Heart right ventricle (tissue), 16 donors: ENCODE measurements around the gene HOXA6. TPM values are rescaled to one million over a fixed set of nuclear protein-coding genes. Genes with fewer than 3 reads are reported as not detected.

ENCODE experiments used
- ATAC-seq, 8 donors: fragments of 200-7000 bp; cut with Tn5 transposase; one replicate each; pipeline ENCODE4 v1.9.1; 2020; ENCODE audit warnings: mild to moderate bottlenecking in 8 of 8, moderate library complexity in 8 of 8, moderate number of reproducible peaks in 1 of 8
- DNase-seq, 2 donors: peaks; one replicate each; pipeline ENCODE4 v3.0.0-alpha.2; 2020
- H3K27ac ChIP-seq, 10 donors: fragments of 200-600 bp; sonication (generic) in 2 of 10; one replicate each; pipeline versions ENCODE4 v1.5.0 to v1.8.0; 2020 to 2022; ENCODE audit warnings: mild to moderate bottlenecking in 3 of 10
- H3K27me3 ChIP-seq, 7 donors: fragments of 200-600 bp; one replicate each; pipeline ENCODE4 v1.8.0; 2021 to 2022; ENCODE audit warnings: mild to moderate bottlenecking in 2 of 7
- H3K36me3 ChIP-seq, 9 donors: fragments of 200-600 bp; sonication (generic) in 1 of 9; one replicate each; pipeline versions ENCODE4 v1.5.0 to v1.8.0; 2020 to 2022; ENCODE audit warnings: mild to moderate bottlenecking in 2 of 9
- H3K4me1 ChIP-seq, 9 donors: fragments of 200-600 bp; sonication (generic) in 1 of 9; one replicate each; pipeline versions ENCODE4 v1.5.0 to v1.8.0; 2020 to 2022; ENCODE audit warnings: mild to moderate bottlenecking in 4 of 9
- H3K4me3 ChIP-seq, 10 donors: fragments of 200-600 bp; sonication (generic) in 2 of 10; one replicate each; pipeline versions ENCODE4 v1.5.0 to v1.8.0; 2020 to 2022; ENCODE audit warnings: mild to moderate bottlenecking in 7 of 10, moderate library complexity in 2 of 10
- H3K9me3 ChIP-seq, 11 donors: fragments of 200-600 bp in 10 of 11; sonication (generic) in 2 of 11; one replicate each; pipeline versions ENCODE4 v1.5.0 to v1.8.0; 2013 to 2022; ENCODE audit warnings: mild to moderate bottlenecking in 2 of 11, control low read depth in 1 of 11, moderate library complexity in 1 of 11
- WGBS, 2 donors: extraction: QIAGEN DNeasy Blood & Tissue Kit; methylation state at CpG; one replicate each; pipeline ENCODE4 v1.1.7; 2013; ENCODE audit warnings: inconsistent platforms in 1 of 2; 5-methylcytosine and 5-hydroxymethylcytosine counted together
- intact Hi-C, 10 donors: fragments of 100-400 bp; cut with DNase I; formaldehyde crosslinking; loops; one replicate each; pipeline versions ENCODE4 v1.11.1 to v1.14.2; 2022
- polyA plus RNA-seq, 2 donors: library from polyadenylated mRNA; stranded (reverse); fragments of 200-250 nt; gene quantifications; one replicate each; pipeline ENCODE4 v1.2.3, GENCODE V29; 2013
- total RNA-seq, 10 donors: library from RNA; stranded (reverse); fragmentation: NEBNext Ultra II Directional in 3 of 10; extraction: Animal tissue kit (Norgen Biotek cat#: 25700) in 3 of 10; gene quantifications; one replicate each; pipeline versions ENCODE4 v1.2.1 to v1.2.4, GENCODE V29; 2021 to 2023
- TF ChIP-seq, protein P1 (sequence below), 9 donors: fragments of 200-600 bp; sonication (generic) in 2 of 9; IDR thresholded peaks; one replicate each; pipeline versions ENCODE4 v1.5.0 to v1.8.0; 2021 to 2022; ENCODE audit warnings: antibody characterized with exemption in 9 of 9, mild to moderate bottlenecking in 5 of 9, moderate library complexity in 1 of 9
- donor health status: Arrhythmogenic right ventricular cardiomyopathy.
- donor health status: ischemic (EF 13 %, LVEDD 7.1; RV severe dilation, severe dysfunction).
- donor health status: healthy with polysubstance abuse.
- donor health status: DM: no; HTN: yes; CAD: no.
- donor health status: DM: no; HTN: no; CAD: no.
- donor health status: ischemic (EF 25% LVEDD 6.9; RV normal size, moderate dysfunction).
- donor health status: ischemic (EF 25% LVEDD 5.7; RV mildly dilated, moderate dysfunction).
- donor health status: healthy.
- donor health status: DM: yes; HTN: yes; CAD: no.
- donor health status: Ischemic cardiomyopathy.
- donor health status: ischemic (EF 35%, LVEDD 5.7; RV mildly dilated, moderate dysfunction).
- donor health status: nonischemic (EF 11% LVEDD 7.7; RV severe dilation, severe dysfunction).
- donor health status: DM: yes; HTN: yes; CAD: no.
- donor health status: PGD.
- donor health status: ischemic (EF 29% LVEDD 5.4; RV normal size, mild dysfunction).
- donor health status: nonischemic (EF 23%, LVEDD 6.1; RV moderate dilation, normal function).

HOXA6 gene
- total and polyA plus RNA-seq, 12 donors, result not detected

DNA sequence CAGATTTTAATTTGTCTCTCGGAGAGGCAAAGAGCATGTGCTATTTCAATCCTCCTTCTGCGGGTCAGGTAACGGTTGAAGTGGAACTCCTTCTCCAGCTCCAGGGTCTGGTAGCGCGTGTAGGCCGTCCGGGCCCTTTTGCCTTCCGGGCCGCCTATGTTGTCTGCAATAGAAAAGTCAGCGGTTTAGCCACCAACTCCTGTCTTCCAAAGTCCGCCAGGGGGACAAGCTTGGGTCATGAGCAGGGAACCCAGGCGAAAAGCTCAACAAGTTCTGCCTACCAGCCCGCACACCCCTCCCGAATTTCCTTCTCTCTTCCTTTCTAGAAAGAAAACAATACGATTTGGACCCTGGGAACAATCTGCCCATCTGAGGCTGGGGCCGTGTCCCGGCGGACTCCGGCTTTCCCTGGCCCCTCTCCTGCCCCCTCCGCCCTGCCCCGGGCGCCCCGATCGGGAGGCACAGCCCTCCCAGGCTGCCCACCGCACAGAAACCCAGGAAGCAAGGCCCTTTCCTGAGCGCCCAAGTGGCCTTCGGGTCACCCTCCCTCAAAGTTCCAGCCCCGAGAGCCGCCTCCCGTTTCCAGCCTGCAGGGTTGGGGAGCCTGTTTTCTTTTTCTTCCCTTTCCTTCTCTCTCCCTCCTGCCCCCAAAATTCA lies 5.5 kb downstream of the HOXA6 start:
- TF ChIP-seq, protein P1, sequence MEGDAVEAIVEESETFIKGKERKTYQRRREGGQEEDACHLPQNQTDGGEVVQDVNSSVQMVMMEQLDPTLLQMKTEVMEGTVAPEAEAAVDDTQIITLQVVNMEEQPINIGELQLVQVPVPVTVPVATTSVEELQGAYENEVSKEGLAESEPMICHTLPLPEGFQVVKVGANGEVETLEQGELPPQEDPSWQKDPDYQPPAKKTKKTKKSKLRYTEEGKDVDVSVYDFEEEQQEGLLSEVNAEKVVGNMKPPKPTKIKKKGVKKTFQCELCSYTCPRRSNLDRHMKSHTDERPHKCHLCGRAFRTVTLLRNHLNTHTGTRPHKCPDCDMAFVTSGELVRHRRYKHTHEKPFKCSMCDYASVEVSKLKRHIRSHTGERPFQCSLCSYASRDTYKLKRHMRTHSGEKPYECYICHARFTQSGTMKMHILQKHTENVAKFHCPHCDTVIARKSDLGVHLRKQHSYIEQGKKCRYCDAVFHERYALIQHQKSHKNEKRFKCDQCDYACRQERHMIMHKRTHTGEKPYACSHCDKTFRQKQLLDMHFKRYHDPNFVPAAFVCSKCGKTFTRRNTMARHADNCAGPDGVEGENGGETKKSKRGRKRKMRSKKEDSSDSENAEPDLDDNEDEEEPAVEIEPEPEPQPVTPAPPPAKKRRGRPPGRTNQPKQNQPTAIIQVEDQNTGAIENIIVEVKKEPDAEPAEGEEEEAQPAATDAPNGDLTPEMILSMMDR (IDR thresholded peaks at IDR 0.05), result no peak
- 7 to 14% methylated on average over 30 of the region's 30 CpGs for WGBS, 2 donors

DNA sequence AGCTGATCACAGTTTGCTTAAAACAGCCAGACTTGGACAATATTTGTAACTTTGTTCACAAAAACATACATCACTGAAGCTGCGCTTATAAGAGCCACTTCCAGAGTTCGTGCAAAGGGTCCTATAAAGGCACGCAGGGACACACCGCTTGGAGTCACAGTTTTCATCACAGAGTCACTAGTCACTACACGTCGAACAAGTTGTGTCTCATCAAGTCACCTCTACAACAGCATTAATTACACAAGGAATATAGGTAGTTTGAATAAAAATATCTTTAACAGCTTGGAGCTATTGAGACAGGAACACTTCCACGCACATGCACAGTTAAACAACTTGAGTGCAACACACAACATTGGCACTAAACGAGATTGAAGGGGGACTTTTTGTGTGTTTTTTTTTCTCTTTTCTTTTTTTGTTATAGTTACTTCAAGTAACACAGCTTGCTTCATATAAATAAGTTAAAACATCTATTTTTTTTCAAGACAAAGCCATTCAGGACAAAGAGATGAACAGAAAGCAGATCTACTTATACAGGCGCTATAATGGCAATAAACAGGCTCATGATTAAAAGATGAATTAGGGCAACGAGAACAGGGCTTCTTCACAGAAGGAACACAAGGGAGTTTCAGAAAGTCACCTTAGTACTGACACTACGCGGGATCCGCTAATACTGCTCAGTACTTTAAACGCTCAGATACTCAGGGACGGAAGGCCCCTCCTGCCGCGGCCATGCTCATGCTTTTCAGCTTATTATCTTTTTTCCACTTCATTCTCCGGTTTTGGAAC lies 6.2 kb downstream of the HOXA6 start:
- ATAC-seq, result no peak
- intact Hi-C loops, result no loop called here
- Histone ChIP-seq H3K27ac (no peak overlapping the region), H3K9me3 (no peaks in the 10 kb centered on the region), H3K4me3 (peak overlapping the region in 2 of 10 donors; percentile 56 to 60), H3K27me3 (peaks cover 56 to 100% (median 100%) of the 10 kb centered on the region in 7 donors), H3K4me1 (peaks cover 0 to 48% (median 21%) of the 10 kb centered on the region in 9 donors), H3K36me3 (no peaks in the 10 kb centered on the region)
- TF ChIP-seq, protein P1 (IDR thresholded peaks at IDR 0.05), result no peak
- WGBS, 2 donors, result 29 to 36% methylated on average over 18 of the region's 18 CpGs
- no peak for DNase-seq

More for the DNA sequence above, 5.5 kb downstream of the HOXA6 start:
- Histone ChIP-seq H3K4me1 (peaks cover 0 to 49% (median 21%) of the 10 kb centered on the region in 9 donors), H3K4me3 (peak overlapping the region in 9 of 10 donors; percentile 10 to 60 (median 33)), H3K9me3 (no peaks in the 10 kb centered on the region), H3K27me3 (peaks cover 56 to 100% (median 100%) of the 10 kb centered on the region in 7 donors), H3K27ac (no peak overlapping the region), H3K36me3 (no peaks in the 10 kb centered on the region)
- intact Hi-C loops, result no loop called here
- ATAC-seq (no peak), DNase-seq (no peak)

DNA sequence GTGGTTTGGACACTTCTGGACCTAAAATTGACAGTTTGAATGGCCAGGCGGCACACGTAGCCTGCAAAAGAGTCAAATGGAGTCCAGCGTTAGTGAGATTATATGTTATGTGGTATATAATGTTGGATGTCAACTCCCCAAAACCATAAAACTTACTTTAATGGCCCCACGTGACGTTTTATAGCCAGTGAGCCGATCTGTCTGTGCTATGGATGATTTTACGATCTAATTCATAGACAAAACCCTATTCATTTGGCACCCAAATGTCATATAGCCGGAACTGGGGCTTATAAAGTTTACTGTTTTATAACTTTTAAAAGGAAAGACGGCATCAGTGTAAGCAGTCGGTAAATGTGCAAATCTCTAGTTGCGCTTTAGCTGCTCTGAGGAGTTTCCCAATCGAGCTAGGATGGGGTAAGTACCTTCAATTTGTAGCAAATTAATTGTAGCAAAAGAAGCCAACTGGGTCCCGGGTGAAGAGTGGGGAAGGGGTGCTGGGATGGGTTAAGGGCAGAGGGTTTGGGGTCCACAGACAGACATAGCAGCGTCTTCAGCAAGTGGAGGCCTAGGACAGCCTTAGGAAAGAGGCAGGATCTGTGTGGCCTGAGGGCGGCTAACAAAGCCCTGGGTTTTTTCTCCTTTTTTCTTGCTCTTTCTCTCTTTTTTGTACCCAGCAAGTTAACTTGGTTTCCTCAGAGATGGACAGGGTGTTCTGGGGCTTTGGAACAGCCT lies 7.3 kb downstream of the HOXA6 start:
- Histone ChIP-seq H3K4me3 (no peak overlapping the region), H3K27me3 (peaks cover 49 to 100% (median 100%) of the 10 kb centered on the region in 7 donors), H3K36me3 (no peaks in the 10 kb centered on the region), H3K27ac (no peak overlapping the region), H3K4me1 (peaks cover 0 to 43% (median 19%) of the 10 kb centered on the region in 9 donors), H3K9me3 (no peaks in the 10 kb centered on the region)
- DNase-seq (no peak), ATAC-seq (no peak)
- intact Hi-C loops, result no loop called here
- WGBS, 2 donors, result 33 to 42% methylated on average over 15 of the region's 15 CpGs
- TF ChIP-seq, protein P1 (IDR thresholded peaks at IDR 0.05), result no peak
